Stimulated activated CD4-positive, alpha-beta T cell treated with anti-CD3 and anti-CD28 coated beads, TNF-alpha, amount 100 ng/mL, for 1 hour (primary cell): ENCODE data around the gene VAV1.
"Not testable (repeated sequence)": the region's sequence is repeated elsewhere in the genome, so short reads cannot be mapped to it uniquely, and the experiment has no call there.

ENCODE experiments used
- DNase-seq, 3 donors: peaks; one replicate each; pipeline ENCODE4 v3.0.0-alpha.2; 2020; ENCODE audit warnings: low read depth in 3 of 3, low spot score in 1 of 3

VAV1 gene

GRCh38 chr19:6779206-6779605 lies 6.7 kb downstream of the VAV1 start:
- no peak for DNase-seq

DNA sequence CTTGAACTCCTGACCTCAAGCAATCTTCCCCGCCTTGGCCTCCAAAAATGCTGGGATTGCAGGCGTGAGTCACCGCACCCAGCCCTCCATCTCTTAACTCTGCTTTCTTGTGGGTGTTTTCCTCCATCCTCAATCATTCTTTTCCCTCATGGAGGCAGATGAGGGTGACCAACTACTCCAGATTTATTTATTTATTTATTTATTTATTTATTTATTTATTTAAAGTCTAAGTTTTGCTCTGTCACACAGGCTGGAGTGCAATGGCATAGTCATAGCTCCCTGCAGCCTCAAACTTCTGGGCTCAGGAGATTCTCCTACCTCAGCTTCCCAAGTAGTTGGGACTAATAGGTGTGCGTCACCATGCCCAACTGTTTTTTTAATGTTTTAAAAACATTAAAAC lies 14.9 kb downstream of the VAV1 start:
- DNase-seq: no peak

DNA sequence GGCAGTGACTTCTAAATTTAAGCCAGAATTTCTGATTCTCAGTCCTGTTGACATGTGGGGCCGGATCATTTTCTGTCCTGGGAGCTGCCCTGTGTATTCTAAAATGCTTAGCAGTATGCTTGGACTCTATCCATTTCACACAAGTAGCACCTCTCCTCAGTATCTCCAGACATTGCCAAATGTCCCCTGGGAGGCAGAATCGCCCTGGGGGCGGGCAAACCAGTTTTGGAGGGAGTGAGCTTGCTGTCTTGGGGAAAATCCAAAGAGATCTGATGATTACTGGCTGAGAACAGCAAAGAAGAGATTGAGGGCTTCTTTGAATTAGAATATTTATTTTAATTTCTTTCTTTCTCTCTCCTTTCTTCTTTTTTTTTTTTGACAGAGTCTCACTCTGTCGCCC lies 16.4 kb downstream of the VAV1 start:
- no peak for DNase-seq

DNA sequence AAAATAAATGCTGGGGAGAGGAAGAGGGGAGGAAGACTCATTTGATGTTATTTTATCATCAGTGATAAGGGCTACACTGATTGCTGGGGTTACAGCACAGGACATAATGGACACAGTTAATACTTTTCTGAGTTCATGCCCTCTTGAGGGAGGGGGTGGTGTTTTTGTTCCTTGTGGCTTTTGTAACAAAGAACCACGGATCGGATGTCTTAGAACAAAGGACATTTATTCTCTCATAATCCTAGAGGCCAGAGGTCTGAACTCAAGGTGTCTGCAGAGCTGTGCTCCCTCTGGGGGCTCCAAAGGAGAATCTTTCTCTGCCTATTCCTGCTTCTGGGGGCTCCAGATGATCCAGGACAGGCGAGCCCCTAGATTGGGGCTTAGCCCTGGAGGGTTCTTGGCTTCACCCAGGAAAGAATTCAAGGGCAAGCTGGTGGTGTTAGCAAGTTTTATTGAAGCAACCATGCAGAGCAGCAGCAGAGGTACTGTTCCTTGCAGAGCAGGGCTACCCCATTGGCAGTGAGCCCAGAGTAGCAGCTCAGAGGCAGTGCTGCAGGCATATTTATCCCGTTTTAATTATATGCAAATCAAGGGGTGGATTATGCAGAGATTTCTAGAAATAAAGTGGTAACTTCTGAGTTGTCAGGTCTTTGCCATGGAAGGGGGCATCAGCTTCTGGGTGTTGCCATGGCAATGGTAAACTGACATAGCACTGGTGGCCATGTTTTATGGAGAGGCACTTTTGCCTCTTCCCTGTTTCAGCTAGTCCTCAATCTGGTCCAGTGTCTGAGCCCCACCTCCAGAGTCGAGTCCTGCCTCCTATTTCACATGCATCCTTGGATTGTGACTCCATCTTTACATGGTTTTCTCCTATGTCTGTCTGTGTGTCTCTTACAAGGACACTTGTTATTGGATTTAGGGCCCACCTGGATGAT lies 18.0 kb downstream of the VAV1 start:
- DNase-seq: no peak

GRCh38 chr19:6791237-6791636 lies 18.7 kb downstream of the VAV1 start:
- DNase-seq: no peak

GRCh38 chr19:6793411-6793810 lies 20.9 kb downstream of the VAV1 start:
- no peak for DNase-seq

DNA sequence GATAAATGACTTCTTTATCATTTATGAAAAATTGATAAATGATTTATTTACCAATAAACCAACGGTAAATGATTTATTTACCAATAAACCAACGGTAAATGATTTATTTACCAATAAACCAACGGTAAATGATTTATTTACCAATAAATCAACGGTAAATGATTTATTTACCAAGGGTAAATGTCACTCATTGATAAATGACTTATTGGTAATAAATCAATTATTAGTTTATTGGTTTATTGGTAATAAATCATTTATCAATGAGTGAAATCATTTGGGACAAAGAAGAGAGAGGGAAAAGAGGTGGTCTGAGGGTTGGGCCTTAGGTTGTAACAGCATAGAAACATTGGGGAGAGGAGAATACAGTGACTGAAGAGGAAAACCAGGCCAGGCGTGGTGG lies 21.5 kb downstream of the VAV1 start:
- DNase-seq: no peak

GRCh38 chr19:6794686-6795431 lies 22.4 kb downstream of the VAV1 start:
- DNase-seq: no peak

- no peak for DNase-seq
These were observed 23.8 kb downstream of the VAV1 start for GRCh38 chr19:6796278-6796677.

DNA sequence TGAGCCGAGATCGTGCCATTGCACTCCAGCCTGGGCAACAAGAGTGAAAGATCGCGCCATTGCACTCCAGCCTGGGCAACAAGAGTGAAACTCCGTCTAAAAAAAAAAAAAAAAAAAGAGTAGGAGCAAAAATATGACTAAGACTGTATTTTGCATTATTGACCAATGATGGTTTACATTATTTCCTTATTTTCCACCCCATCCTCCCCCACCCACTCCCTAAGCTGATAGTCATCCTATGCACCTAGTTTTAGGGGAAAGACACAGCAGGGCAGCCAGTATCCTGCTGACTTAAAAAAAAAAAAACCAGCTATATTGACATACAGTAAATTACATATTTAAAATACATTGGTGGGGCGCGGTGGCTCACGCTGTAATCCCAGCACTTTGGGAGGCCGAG lies 25.1 kb downstream of the VAV1 start:
- DNase-seq: no peak

DNA sequence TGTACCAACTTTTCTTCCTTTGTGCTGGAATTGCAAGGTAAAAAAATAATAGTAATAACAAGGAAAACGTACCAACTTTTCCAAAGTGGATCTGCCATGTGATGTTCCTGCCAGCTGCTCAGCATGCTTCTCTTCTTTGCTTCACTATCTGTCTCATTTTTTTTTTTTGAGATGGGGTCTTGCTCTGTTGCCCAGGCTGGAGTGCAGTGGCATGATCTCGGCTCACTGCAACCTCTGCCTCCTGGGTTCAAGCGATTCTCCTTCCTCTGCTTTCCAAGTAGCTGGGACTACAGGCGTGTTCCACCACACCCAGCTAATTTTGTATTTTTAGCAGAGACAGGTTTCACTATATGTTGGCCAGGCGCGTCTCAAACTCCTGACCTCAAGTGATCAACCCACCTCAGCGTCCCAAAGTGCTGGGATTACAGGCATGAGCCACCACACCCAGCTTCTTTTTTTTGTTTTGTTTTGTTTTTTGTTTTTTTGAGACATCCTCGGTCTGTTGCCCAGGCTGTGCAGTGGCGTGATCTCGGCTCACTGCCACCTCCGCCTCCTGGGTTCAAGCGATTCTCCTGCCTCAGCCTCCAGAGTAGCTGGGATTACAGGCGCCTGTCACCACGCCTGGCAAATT lies 27.8 kb downstream of the VAV1 start:
- DNase-seq: not testable (repeated sequence)

GRCh38 chr19:6800991-6801484 lies 28.5 kb downstream of the VAV1 start:
- no peak for DNase-seq

- DNase-seq: peak; percentile 59 to 71 (median 67)
These were observed 29.1 kb downstream of the VAV1 start for GRCh38 chr19:6801485-6802086.

GRCh38 chr19:6802336-6803035 lies 30.0 kb downstream of the VAV1 start:
- peak; percentile 35 to 55 (median 39) for DNase-seq

DNA sequence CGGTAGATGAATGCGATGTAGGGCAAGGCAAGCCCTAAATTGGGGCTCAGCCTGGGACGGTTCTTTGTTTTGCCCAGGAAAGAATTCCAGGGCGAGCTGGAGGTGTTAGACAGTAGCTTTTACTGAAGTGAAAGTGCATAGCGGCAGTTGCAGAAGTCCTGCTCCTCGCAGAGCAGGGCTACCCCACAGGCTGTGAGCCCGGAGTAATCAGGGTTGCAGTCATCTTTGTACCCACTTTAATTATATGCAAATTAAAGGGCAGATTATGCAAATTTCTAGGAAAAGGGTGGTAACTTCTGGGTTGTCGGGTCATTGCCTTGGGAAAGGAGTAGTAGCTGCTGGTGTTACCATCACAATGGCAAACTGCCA lies 30.5 kb downstream of the VAV1 start:
- no peak for DNase-seq

DNA sequence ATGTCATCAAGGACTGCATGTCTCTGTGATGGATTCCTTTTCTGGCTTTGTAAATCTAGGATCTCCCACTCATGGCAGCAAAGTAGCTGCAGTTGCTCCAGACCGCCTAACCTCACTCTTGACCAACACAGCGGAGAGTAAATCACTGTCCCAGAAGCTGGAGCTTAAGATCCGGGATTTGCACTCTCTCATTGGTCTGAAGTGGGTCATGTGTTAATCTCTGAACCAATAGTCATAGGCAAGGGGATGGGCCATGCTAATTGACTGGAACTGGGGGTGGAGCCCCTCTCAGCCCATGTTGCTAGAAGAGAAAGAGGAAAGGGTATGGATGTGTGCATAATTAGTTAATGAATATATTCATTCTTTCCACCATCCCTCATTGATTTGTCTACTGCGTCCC lies 34.0 kb downstream of the VAV1 start:
- DNase-seq: no peak

DNA sequence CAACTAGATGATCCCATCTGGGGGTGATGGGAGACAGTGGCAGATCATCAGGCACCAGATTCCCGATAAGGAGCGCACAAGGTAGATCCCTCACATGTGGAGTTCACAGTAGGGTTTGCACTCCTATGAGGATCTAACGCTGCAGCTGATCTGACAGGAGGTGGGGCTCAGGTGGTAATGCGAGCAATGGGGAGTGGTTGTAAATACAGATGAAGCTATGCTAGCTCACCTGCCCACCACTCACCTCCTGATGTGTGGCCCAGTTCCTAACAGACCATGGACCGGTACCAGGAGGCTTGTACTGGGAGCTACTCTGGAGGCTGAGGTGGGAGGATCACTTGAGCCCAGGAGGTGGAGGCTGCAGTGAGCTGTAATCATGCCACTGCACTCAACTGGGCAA lies 34.8 kb downstream of the VAV1 start:
- DNase-seq: no peak

DNA sequence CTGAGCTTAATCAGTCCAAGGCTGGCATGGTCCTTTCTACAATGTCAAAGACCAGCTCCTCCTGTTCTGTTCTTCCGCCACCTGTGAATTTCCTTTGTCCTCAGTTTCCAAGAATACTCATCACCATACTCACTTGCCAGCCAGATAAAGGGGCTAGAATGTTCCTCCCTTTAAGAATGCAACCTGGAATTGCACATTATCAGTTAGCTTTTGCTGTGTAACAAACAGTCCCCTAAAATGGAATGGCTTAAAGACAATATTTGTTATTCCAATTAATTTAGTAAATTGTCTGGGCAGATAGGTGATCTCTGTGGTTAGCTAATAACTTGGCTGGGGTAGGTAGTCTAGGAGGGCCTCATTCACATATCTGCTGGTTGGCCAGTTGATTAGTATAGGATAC lies 36.0 kb downstream of the VAV1 start:
- DNase-seq: no peak

DNA sequence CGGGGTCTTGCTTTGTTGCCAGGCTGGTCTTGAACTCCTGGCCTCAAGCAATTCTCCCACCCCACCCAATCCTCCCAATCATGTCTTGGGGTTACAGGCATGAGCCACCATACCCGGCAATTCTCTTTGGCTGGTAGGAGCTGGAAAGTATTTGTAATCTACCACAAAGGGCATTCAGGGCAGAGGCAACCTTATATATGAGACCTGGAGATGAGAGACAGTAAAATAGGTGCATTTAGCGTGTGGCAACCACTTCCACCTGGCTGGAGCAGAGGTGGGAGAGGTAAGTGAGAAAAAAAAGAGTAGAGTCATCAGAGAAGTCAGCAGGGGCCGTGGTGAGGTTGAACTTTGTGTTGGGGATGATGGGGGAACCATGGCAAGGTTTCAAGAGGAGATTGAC lies 36.8 kb downstream of the VAV1 start:
- DNase-seq: no peak

GRCh38 chr19:6811378-6811777 lies 38.9 kb downstream of the VAV1 start:
- DNase-seq: no peak

- DNase-seq: no peak
These were observed 39.4 kb downstream of the VAV1 start for GRCh38 chr19:6811906-6812305.
